Spleen (tissue), 7 donors: ENCODE data around the gene HFM1.

Source experiments
- CTCF ChIP-seq, 11 experiments: fragments of 200-600 bp in 7 of 11; fragments of 450-650 bp in 4 of 11; sonication (generic) in 4 of 11; IDR thresholded peaks in 8 of 11; conservative IDR thresholded peaks in 3 of 11; 1 replicate in 7 of 11; 2 replicates in 4 of 11; pipeline versions ENCODE4 v1.4.0 to v1.8.0; 2016 to 2021; ENCODE audit warnings: antibody characterized with exemption in 11 of 11, inconsistent platforms in 4 of 11, mild to moderate bottlenecking in 1 of 11
- POLR2A ChIP-seq, 3 donors: fragments of 450-650 bp; IDR thresholded peaks; one replicate each; pipeline ENCODE4 v1.5.1; 2017; ENCODE audit warnings: antibody characterized with exemption in 3 of 3, mild to moderate bottlenecking in 1 of 3
- POLR2AphosphoS5 ChIP-seq, 3 donors: sonication (generic); formaldehyde crosslinking; IDR thresholded peaks; one replicate each; pipeline ENCODE4 v1.5.1; 2017; ENCODE audit warnings: antibody characterized with exemption in 3 of 3
- donor health status: DM: no; HTN: no; CAD: no; lungs with moderate emphysema.
- donor health status: DM: no; HTN: no; CAD: no.
- donor health status: DM: no; HTN: no; CAD: no.

- TF ChIP-seq CTCF (IDR thresholded peaks at IDR 0.05 in 8 of 11, conservative IDR thresholded peaks at IDR 0.05 in 3 of 11): no peak
- TF ChIP-seq POLR2A (IDR thresholded peaks at IDR 0.05): no peak
- no peak for TF ChIP-seq POLR2AphosphoS5 (IDR thresholded peaks at IDR 0.05)
These were observed 69.8 kb downstream of the HFM1 start for GRCh38 chr1:91334856-91335255.
